Activated CD4-positive, alpha-beta T cell treated with anti-CD3 and anti-CD28 coated beads, Interleukin-2, amount 50 U/mL, for 4 hours (primary cell): ENCODE results near the gene THAP3.

Experiments
- DNase-seq, 2 experiments: peaks; one replicate each; pipeline ENCODE4 v3.0.0-alpha.2; 2020

Gene THAP3, protein sequence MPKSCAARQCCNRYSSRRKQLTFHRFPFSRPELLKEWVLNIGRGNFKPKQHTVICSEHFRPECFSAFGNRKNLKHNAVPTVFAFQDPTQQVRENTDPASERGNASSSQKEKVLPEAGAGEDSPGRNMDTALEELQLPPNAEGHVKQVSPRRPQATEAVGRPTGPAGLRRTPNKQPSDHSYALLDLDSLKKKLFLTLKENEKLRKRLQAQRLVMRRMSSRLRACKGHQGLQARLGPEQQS

DNA sequence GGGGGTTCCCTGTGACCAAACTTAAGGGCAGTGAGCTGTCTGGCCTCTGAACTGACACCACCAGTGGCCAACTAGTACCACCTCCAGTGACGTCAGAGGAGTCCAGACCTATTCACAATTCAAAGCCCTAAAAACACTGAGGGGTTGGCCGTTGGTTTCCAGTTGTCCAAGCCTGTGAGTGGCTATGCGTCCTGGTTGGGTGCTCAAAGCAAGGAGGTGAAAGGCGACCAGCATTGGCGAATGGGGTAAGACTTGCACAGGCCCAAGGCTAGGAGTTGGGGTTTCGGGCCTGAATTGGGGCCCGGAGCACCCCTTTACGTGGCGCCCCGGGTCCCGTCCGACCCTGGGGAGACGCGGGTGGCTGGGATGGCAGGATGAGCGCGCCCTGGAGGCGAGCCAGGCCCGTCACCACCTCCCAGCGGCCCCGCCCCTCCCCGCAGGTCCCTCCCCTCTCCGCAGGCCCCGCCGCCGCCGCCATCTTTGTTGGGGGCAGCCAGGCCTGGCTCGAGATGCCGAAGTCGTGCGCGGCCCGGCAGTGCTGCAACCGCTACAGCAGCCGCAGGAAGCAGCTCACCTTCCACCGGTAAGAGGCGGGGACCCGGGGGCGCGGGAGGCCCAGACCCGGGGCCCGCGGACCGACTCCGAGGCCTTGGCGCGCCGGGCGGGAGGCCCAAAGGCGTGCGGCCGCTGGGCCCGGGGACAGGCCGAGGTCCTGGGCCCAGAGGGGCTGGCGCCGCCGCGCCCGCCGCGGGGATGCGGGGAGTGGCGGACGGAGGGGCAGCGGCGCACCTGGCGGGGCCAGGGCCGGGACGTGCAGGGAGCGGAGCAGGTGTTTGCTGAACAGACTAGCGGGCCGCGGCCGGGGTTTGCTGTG is at the start of gene THAP3:
Gene THAP3, plus strand, starts transcription at position 159 of the 874 bp plus-strand sequence. Its CDS starts 351 bp downstream, at position 510.
- DNase-seq, result peak; percentile 89 to 91

DNA sequence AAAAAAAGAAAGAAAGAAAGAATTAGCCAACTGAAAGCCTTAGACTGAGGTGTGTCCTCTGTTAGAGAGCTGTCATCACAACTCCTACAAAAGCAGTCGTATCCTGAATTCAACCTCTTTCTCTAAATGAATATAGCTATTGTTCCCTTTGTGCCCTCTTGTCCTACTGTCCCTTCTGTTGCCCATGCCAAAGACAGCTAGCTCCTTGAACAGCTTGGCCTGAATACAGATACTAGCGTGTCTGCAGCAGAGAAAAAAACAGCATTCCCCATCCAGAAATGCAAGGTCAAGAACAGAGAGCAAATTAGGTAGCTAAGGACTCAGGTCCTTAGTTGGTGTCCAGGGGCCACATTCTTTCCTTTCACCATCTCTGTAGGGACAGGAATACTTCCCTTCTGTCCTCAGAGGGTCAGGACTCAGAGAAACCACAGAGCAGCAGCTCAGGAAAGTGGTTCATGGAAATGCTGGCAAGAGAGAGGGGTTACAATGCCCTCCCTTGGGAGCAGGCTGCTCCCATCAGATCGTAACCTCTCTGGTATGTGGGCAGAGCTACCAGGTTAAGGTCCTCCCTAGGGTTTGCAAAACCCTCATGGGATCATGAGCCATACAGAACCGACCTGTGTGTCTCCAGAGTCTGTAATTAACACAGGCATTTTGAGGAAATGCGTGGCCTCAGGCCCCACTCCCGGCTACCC is 46.7 kb upstream of the THAP3 start:
- DNase-seq, result no peak

DNA sequence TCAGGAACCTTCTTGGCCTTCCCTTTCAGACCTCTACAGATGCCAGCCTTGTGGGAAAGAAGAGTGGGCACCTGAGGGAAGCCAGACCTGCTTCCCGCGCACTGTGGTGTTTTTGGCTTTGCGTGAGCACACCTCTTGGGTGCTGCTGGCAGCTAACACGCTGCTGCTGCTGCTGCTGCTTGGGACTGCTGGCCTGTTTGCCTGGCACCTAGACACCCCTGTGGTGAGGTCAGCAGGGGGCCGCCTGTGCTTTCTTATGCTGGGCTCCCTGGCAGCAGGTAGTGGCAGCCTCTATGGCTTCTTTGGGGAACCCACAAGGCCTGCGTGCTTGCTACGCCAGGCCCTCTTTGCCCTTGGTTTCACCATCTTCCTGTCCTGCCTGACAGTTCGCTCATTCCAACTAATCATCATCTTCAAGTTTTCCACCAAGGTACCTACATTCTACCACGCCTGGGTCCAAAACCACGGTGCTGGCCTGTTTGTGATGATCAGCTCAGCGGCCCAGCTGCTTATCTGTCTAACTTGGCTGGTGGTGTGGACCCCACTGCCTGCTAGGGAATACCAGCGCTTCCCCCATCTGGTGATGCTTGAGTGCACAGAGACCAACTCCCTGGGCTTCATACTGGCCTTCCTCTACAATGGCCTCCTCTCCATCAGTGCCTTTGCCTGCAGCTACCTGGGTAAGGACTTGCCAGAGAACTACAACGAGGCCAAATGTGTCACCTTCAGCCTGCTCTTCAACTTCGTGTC is 45.9 kb upstream of the THAP3 start:
- DNase-seq, result no peak

DNA sequence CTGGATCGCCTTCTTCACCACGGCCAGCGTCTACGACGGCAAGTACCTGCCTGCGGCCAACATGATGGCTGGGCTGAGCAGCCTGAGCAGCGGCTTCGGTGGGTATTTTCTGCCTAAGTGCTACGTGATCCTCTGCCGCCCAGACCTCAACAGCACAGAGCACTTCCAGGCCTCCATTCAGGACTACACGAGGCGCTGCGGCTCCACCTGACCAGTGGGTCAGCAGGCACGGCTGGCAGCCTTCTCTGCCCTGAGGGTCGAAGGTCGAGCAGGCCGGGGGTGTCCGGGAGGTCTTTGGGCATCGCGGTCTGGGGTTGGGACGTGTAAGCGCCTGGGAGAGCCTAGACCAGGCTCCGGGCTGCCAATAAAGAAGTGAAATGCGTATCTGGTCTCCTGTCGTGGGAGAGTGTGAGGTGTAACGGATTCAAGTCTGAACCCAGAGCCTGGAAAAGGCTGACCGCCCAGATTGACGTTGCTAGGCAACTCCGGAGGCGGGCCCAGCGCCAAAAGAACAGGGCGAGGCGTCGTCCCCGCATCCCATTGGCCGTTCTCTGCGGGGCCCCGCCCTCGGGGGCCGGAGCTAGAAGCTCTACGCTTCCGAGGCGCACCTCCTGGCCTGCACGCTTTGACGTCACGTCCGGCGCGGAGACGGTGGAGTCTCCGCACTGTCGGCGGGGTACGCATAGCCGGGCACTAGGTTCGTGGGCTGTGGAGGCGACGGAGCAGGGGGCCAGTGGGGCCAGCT is 45.1 kb upstream of the THAP3 start, which contains the start of gene ZBTB48:
Gene ZBTB48, plus strand, starts transcription at position 621 of the 745 bp plus-strand sequence. CDS start 616 bp downstream, outside the sequence.
- peak; percentile 95 for DNase-seq

DNA sequence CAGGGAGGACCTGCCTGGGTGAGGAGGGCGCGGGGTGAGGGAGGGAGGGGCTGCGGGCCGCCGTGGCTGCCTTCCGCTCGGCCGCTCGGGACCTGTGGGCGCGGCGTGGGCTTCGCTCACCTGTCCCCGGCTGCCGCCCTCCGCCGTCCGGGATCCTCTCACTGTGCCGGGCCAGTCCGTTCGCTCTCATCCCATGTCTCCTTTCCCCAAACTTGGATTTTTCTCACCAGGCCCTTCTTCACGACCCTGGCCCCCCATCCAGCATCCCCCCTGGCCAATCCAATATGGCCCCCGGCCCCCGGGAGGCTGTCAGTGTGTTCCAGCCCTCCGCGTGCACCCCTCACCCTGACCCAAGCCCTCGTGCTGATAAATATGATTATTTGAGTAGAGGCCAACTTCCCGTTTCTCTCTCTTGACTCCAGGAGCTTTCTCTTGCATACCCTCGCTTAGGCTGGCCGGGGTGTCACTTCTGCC is 44.5 kb upstream of the THAP3 start:
- no peak for DNase-seq

DNA sequence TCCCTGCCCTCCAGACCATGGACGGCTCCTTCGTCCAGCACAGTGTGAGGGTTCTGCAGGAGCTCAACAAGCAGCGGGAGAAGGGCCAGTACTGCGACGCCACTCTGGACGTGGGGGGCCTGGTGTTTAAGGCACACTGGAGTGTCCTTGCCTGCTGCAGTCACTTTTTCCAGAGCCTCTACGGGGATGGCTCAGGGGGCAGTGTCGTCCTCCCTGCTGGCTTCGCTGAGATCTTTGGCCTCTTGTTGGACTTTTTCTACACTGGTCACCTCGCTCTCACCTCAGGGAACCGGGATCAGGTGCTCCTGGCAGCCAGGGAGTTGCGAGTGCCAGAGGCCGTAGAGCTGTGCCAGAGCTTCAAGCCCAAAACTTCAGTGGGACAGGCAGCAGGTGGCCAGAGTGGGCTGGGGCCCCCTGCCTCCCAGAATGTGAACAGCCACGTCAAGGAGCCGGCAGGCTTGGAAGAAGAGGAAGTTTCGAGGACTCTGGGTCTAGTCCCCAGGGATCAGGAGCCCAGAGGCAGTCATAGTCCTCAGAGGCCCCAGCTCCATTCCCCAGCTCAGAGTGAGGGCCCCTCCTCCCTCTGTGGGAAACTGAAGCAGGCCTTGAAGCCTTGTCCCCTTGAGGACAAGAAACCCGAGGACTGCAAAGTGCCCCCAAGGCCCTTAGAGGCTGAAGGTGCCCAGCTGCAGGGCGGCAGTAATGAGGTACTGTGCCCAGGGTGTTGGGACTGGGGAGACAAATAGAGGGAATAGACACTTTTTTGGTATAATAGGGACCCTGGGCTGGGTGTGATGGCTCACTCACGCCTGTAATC is 43.9 kb upstream of the THAP3 start:
- no peak for DNase-seq

DNA sequence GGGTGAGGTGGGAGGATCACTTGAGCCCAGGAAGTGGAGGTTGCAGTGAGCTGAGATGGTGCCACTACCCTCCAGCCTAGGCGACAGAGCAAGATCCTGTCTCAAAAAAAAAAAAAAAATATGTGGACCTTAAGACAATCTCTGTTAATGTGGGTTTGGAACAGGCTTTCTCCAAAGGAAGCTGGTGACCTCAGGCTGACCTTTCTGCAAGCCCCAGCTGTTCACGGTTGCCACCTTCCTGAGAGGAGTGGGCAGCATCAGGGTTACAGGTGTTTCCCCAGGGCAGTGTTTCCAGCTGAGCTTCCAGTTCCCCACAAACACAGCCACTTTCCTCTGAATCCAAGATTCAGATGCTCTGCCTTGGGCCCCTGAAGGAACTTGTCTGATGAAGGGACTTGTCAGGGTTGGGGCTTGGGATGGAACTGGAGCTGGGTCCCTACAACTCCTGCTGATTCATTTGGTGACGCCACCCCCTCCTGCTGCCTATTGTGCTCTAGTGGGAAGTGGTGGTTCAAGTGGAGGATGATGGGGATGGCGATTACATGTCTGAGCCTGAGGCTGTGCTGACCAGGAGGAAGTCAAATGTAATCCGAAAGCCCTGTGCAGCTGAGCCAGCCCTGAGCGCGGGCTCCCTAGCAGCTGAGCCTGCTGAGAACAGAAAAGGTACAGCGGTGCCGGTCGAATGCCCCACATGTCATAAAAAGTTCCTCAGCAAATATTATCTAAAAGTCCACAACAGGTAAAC is 42.9 kb upstream of the THAP3 start:
- no peak for DNase-seq

DNA sequence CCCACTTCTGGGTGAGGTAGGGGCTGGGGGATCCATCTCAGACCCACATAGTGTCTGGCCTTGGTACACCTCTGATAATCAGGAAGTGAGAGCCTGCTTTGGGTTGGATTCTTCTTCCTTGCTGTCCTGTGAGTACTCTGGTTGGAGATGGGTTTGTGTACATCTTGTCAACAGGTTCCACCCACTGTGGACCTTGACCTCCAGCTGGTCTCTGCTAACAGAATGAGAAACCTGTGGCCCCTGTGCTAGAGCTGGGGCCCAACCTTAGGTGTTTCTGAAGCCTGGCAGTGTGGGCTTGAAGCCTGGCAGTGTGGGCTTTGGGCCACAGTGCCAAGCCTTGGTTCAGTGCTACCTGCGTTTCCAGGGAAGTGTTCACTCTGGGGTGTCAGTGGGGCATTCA is 42.3 kb upstream of the THAP3 start:
- DNase-seq, result no peak

DNA sequence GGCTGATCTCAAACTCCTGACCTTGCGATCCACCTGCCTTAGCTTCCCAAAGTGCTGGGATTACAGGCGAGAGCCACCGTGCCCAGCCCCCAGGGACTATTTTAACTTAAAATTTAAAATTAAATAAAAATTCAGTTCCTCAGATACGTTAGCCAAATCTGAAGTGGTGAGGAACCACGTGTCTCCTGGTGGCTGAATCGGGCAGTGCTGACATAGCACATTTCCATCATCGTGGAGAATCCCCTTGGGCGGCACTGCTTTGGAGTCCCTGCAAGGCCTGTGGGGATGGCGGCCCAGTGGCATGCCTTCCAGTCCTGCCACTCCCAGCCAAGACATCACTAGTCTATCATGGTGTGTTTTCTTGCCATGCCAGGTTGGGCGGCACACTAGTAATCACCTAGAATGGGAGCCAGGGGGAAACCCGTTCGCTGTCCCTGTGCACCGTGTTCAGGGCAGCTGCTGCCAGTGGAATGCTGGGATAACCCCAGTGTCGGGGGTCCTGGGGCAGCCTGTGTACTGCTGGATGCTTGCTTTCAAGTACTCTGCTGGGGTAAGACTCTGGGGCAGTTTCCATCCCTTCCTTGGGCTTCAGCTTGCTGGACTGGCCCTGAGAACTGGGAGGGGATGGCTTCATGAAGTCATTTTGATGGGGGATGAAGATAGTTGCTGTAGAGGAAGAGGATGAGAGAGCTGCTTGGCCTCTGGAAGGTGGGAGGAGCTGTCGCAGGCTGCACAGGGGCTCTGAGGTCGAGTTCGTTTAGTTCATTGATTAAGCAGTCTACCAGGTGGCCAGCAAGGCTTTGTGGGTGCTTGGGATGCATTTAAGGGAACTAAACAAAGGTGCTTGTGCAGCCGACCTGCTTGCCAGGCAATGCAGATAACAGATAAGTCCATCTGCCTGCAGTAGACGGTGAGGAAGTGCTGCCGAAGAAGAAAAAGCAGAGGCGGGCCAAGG is 40.3 kb upstream of the THAP3 start:
- DNase-seq, result no peak

DNA sequence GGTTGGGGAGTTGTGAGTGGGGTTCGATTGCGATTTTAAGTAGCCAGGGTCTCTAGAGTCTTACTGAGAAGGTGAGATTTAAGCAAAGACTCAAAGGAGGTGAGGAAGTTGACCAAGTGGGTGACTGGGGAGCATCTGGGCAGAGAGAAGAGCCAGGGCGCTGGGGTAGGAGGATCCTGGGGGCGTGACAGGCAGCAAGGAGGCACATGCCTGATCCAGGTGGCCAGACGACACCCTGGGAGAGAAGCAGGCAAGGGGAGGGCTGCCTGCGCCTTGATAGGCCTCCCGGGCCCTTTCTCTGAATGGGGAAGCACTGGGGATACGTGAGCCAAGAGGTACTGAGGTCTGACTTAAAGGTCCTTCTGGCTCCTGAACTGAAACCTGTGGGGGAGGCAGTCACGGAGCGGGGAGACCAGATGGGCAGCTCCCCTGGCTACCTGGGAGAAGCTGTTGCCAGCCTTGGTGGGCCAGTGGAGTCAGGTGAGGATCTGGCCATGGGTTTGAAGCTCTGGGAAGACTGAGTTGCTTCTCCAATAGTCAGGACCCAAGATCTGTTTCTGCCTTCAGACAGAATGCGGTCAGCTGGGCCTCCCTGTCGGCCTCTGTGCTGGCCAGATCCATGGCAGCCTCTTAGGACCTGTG is 39.5 kb upstream of the THAP3 start:
- DNase-seq, result no peak

DNA sequence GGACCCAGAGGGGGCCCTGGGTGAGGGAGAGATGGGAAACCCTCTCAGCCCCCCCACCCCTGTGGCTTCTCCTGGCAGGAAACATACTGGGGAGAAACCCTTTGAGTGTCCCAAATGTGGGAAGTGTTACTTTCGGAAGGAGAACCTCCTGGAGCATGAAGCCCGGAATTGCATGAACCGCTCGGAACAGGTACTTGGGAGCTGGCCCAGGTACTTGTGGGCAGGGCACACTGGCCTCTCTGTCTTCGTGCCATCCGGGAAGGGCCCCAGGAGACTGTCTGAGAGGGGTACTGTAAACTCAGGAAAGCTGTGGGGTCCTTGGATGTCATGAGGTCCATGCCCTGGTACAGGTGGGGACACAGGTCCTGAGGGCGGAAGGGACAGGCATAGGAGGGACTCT is 38.8 kb upstream of the THAP3 start:
- DNase-seq, result no peak

DNA sequence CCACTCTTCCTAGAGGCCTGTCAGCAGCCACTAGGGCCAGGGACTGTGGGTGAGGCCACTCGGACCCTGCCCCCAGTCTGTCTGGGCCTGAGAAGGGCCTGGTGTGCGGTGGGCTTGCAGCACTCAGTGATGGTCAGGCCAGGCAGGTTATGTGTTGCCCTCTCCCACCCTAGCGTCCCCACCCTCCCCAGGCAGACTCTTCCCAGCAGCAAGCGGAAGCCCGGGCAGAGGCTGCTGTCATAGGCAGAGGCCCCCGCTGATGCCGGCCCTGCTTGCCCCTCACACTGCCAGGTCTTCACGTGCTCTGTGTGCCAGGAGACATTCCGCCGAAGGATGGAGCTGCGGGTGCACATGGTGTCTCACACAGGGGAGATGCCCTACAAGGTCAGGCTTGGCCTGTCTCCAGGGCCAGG is 38.3 kb upstream of the THAP3 start:
- DNase-seq, result no peak

DNA sequence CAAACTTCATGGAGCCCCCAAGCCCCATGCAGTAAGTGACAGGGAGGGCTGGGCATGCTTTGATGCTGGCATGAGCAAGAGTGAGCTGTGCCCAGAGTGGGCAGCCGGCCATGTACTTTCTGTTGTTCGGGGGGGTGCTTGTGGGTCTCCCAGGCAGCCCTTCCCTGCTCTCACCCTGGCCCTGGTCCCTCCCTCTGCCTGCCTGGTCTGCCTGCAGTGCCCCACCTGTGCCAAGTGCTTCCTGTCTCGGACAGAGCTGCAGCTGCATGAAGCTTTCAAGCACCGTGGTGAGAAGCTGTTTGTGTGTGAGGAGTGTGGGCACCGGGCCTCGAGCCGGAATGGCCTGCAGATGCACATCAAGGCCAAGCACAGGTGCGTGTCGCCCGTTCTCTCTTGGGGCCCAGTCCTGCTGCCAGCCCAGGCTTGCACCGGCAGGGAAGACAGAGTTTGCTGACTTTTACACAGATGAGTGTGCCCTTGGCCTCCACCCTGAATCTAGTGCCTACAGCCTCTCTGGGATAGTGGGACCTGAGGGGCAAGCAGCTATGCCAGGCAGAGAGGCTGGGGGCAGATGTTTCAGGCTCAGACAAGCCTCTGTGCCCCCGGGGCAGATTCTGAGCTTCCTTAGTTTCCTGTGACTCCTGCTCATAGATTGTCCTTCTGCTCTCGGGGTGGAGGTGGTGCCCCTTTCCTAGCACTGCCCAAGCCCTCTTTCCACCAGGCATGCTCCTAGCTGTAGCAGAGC is 37.2 kb upstream of the THAP3 start:
- no peak for DNase-seq

DNA sequence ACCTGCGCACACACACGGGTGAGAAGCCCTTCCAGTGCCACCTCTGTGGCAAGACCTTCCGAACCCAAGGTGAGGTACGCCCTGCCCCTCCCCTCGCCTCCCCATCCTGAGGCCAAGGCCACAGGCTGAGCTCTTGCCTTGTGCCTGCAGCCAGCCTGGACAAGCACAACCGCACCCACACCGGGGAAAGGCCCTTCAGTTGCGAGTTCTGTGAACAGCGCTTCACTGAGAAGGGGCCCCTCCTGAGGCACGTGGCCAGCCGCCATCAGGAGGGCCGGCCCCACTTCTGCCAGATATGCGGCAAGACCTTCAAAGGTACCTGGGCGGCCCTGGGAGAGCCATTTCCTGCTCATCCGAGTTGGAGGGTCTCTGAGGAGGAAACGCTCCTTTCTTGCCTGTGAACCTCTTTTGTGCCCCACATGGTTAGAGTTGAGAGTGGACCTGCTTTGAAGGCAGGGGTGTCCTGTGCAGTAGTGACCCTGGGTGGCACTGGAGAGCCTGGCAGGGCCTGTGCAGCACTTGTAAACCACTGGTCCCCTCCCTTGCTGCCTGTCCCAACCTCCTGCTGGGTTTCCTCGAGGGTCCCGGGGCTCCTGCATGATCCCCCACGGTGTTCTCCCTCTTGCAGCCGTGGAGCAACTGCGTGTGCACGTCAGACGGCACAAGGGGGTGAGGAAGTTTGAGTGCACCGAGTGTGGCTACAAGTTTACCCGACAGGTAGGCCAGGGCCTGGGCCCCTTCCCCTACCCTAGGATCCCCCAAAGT is 36.4 kb upstream of the THAP3 start:
- no peak for DNase-seq

DNA sequence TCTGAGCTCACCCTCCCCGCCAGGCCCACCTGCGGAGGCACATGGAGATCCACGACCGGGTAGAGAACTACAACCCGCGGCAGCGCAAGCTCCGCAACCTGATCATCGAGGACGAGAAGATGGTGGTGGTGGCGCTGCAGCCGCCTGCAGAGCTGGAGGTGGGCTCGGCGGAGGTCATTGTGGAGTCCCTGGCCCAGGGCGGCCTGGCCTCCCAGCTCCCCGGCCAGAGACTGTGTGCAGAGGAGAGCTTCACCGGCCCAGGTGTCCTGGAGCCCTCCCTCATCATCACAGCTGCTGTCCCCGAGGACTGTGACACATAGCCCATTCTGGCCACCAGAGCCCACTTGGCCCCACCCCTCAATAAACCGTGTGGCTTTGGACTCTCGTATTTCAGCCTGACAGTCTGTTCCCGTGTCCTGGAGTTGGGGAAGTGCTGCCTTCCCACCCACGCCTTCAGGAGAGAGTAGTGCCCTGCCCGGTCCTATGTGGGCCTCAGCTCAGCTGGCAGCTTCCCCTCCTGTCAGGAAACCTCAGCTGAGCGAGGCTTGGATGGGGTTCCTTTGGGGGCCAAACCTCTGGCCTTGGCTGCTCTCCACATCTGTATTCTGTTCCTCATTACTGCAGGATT is 35.7 kb upstream of the THAP3 start:
- DNase-seq, result no peak

DNA sequence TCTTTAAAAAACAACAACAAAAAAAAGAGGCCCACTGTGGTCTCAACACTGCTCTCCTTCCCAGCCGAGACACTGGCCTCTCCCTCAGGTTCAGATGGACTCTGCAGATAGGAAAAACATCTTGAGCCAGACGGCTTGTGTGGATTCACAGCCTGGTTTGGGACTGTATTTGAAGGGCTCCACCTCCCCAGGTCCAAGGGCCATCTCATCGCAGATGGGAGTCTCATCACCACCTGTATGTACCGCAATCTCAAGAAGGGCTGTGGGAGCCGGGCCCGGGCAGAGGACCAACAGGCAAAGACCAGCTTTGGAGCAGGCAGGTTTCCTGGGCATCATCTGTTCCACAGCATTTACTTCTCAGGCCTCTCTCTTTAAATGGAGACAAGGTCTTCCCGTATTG is 34.6 kb upstream of the THAP3 start:
- DNase-seq, result no peak
